OCI-LY1 (cell line): ENCODE results near the gene TULP4.

Experiments
- H2AFZ ChIP-seq: fragments of 200-600 bp; sonication (generic), shearing (Covaris generic); 2 replicates; pipeline ENCODE4 v1.6.0; 2014; ENCODE audit warnings: antibody characterized with exemption, mild to moderate bottlenecking, low read length
- H3F3A ChIP-seq: fragments of 200-600 bp; sonication (generic), shearing (Covaris generic); 2 replicates; pipeline ENCODE4 v1.6.0; 2014; ENCODE audit warnings: mild to moderate bottlenecking, antibody characterized with exemption, low read length, moderate library complexity; ENCODE audit not compliant: insufficient read depth
- H3K27ac ChIP-seq: fragments of 200-600 bp; sonication (generic); 2 replicates; pipeline ENCODE4 v1.5.1; 2014; ENCODE audit warnings: low read length, mixed run types, mild to moderate bottlenecking, low read depth; ENCODE audit not compliant: poor library complexity, severe bottlenecking
- H3K27me3 ChIP-seq: fragments of 200-600 bp; sonication (generic); 2 replicates; pipeline ENCODE4 v1.6.0; 2014; ENCODE audit warnings: antibody characterized with exemption, mild to moderate bottlenecking, low read length, moderate library complexity; ENCODE audit not compliant: insufficient read depth
- H3K36me3 ChIP-seq: fragments of 200-600 bp; sonication (generic); 2 replicates; pipeline ENCODE4 v1.6.1; 2014; ENCODE audit warnings: mild to moderate bottlenecking, antibody characterized with exemption, low read length, moderate library complexity, mixed read lengths; ENCODE audit not compliant: insufficient read depth
- H3K4me1 ChIP-seq: fragments of 200-600 bp; sonication (generic); 2 replicates; pipeline ENCODE4 v1.5.1; 2014; ENCODE audit warnings: mild to moderate bottlenecking, low read length, moderate library complexity; ENCODE audit not compliant: insufficient read depth, severe bottlenecking
- H3K4me2 ChIP-seq: fragments of 200-600 bp; sonication (generic), shearing (Covaris generic); 2 replicates; pipeline ENCODE4 v1.6.1; 2014; ENCODE audit warnings: low read length
- H3K4me3 ChIP-seq: fragments of 200-600 bp; sonication (generic); 2 replicates; pipeline ENCODE4 v1.5.1; 2014; ENCODE audit warnings: low read length, low read depth, mild to moderate bottlenecking, mixed read lengths; ENCODE audit not compliant: poor library complexity, severe bottlenecking
- H3K79me2 ChIP-seq: fragments of 200-600 bp; shearing (Covaris generic); 2 replicates; pipeline ENCODE4 v1.6.1; 2016; ENCODE audit warnings: mixed run types, low read length, mixed read lengths; ENCODE audit not compliant: insufficient read depth
- H3K9ac ChIP-seq: fragments of 200-600 bp; sonication (generic), shearing (Covaris generic); 2 replicates; pipeline ENCODE4 v1.6.1; 2014; ENCODE audit warnings: mild to moderate bottlenecking, low read length, mixed read lengths
- H3K9me2 ChIP-seq: fragments of 200-600 bp; sonication (generic), shearing (Covaris generic); 2 replicates; pipeline ENCODE4 v1.6.1; 2014; ENCODE audit warnings: low read depth, mild to moderate bottlenecking, low read length, mixed read lengths
- H3K9me3 ChIP-seq: fragments of 200-600 bp; shearing (Covaris generic); 2 replicates; pipeline ENCODE4 v1.6.1; 2014; ENCODE audit warnings: low read length, mixed read lengths
- H4K20me1 ChIP-seq: fragments of 200-600 bp; sonication (generic), shearing (Covaris generic); 2 replicates; pipeline ENCODE4 v1.6.0; 2016; ENCODE audit warnings: mild to moderate bottlenecking, low read length; ENCODE audit not compliant: insufficient read depth
- CTCF ChIP-seq: fragments of 200-600 bp; sonication (generic), shearing (Covaris generic); IDR thresholded peaks from 2 replicates; pipeline ENCODE4 v1.5.1; 2017; ENCODE audit warnings: mild to moderate bottlenecking, antibody characterized with exemption, low read length, moderate library complexity, mixed read lengths
- EZH2 ChIP-seq: fragments of 200-600 bp; sonication (generic), shearing (Covaris generic); IDR thresholded peaks from 2 replicates; pipeline ENCODE4 v1.8.0; 2017; ENCODE audit warnings: borderline replicate concordance, mixed run types, mild to moderate bottlenecking, antibody characterized with exemption, low read length, moderate library complexity, mixed read lengths

The TULP4 gene

GRCh38 chr6:158502263-158502950 lies 190.1 kb downstream of the TULP4 start:
- H2AFZ ChIP-seq, result no peak overlapping the region
- H3K4me2 ChIP-seq, result no peak overlapping the region
- H3K4me3 ChIP-seq, result no peak overlapping the region
- H3K9ac ChIP-seq, result no peak overlapping the region
- peaks cover 73% of the 10 kb centered on the region; the same call in 1 of the 2 replicates for H3K36me3 ChIP-seq
- H3F3A ChIP-seq, result no peaks in the 10 kb centered on the region
- no peaks in the 10 kb centered on the region for H4K20me1 ChIP-seq
- TF ChIP-seq CTCF (no peak), EZH2 (no peak)
- H3K27me3 ChIP-seq, result no peaks in the 10 kb centered on the region
- no peak overlapping the region for H3K27ac ChIP-seq
- no peaks in the 10 kb centered on the region for H3K9me3 ChIP-seq
- no peaks in the 10 kb centered on the region for H3K9me2 ChIP-seq
- H3K79me2 ChIP-seq, result no peaks in the 10 kb centered on the region
- peaks cover 6% of the 10 kb centered on the region for H3K4me1 ChIP-seq

GRCh38 chr6:158503222-158503621 lies 191.0 kb downstream of the TULP4 start:
- Histone ChIP-seq H3K9ac (no peak overlapping the region), H3K79me2 (no peaks in the 10 kb centered on the region), H3K27me3 (no peaks in the 10 kb centered on the region), H4K20me1 (no peaks in the 10 kb centered on the region), H3K4me2 (no peak overlapping the region), H3K9me2 (no peaks in the 10 kb centered on the region), H3K27ac (no peak overlapping the region), H3K36me3 (peaks cover 70% of the 10 kb centered on the region; the same call in 1 of the 2 replicates), H3K9me3 (no peaks in the 10 kb centered on the region), H3K4me3 (no peak overlapping the region), H2AFZ (no peak overlapping the region), H3F3A (no peaks in the 10 kb centered on the region), H3K4me1 (peaks cover 6% of the 10 kb centered on the region)
- no peak for TF ChIP-seq CTCF
- no peak for TF ChIP-seq EZH2

DNA sequence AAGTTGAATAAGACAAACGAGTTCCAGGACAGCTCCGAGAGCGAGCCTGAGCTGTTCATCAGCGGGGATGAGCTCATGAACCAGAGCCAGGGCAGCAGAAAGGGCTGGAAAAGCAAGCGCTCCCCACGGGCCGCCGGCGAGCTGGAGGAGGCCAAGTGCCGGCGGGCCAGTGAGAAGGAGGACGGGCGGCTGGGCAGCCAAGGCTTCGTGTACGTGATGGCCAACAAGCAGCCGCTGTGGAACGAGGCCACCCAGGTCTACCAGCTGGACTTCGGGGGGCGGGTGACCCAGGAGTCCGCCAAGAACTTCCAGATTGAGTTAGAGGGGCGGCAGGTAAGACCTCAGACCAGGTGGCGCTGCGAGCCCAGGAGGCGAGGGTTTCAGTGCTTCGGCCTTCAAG lies 191.6 kb downstream of the TULP4 start:
- Histone ChIP-seq H3K27me3 (no peaks in the 10 kb centered on the region), H3K4me1 (peaks cover 6% of the 10 kb centered on the region), H3K4me2 (no peak overlapping the region), H3K4me3 (no peak overlapping the region), H3K9me2 (no peaks in the 10 kb centered on the region), H3K27ac (no peak overlapping the region), H3K36me3 (peaks cover 67% of the 10 kb centered on the region; the same call in 1 of the 2 replicates), H2AFZ (no peak overlapping the region), H4K20me1 (no peaks in the 10 kb centered on the region), H3K79me2 (no peaks in the 10 kb centered on the region), H3F3A (no peaks in the 10 kb centered on the region), H3K9me3 (no peaks in the 10 kb centered on the region), H3K9ac (no peak overlapping the region)
- no peak for TF ChIP-seq EZH2
- no peak for TF ChIP-seq CTCF
